Cardiac muscle cell (in vitro differentiated cells and primary cell): Measurements from ENCODE around the gene TUBA4B. TPM values are rescaled to one million over a fixed set of nuclear protein-coding genes. Genes with fewer than 3 reads are reported as not detected.
"Not testable (repeated sequence)": the region's sequence is repeated elsewhere in the genome, so short reads cannot be mapped to it uniquely, and the experiment has no call there.

Experiments used
- DNase-seq, 2 donors: peaks; one replicate each; pipeline versions ENCODE4 v3.0.0 to v3.0.0-alpha.2; 2010 to 2017; ENCODE audit warnings: low read depth in 1 of 2, low spot score in 1 of 2
- H3K27ac ChIP-seq: fragments of 200-600 bp; sonication (generic); 2 replicates; pipeline ENCODE4 v1.5.1; 2016
- H3K27me3 ChIP-seq: fragments of 200-600 bp; sonication (generic); 2 replicates; pipeline ENCODE4 v1.6.0; 2016; ENCODE audit warnings: control low read depth
- H3K36me3 ChIP-seq: fragments of 200-600 bp; sonication (generic); 2 replicates; pipeline ENCODE4 v1.5.1; 2016; ENCODE audit warnings: control low read depth
- H3K4me1 ChIP-seq: fragments of 200-600 bp; sonication (generic); 2 replicates; pipeline ENCODE4 v1.8.1; 2017; ENCODE audit warnings: low read depth, mild to moderate bottlenecking, mixed run types
- H3K4me3 ChIP-seq: fragments of 200-600 bp; sonication (generic); 2 replicates; pipeline ENCODE4 v1.5.1; 2016; ENCODE audit warnings: mild to moderate bottlenecking
- H3K9me3 ChIP-seq: fragments of 200-600 bp; sonication (generic); 2 replicates; pipeline ENCODE4 v1.5.1; 2017; ENCODE audit warnings: low read depth, mild to moderate bottlenecking, control low read depth
- CTCF ChIP-seq: IDR thresholded peaks from 2 replicates; pipeline ENCODE4 v1.5.1; 2012; ENCODE audit warnings: low read depth, mild to moderate bottlenecking, low read length
- polyA plus RNA-seq: library from polyadenylated mRNA; unstranded; fragments of >200 nt; fragmentation: Nextera tagmentation; extraction: Ambion mirVana; gene quantifications from 2 replicates; pipeline ENCODE4 v1.2.1, GENCODE V29; 2016
- total RNA-seq: library from RNA; depleted of rRNA; stranded (reverse); fragments of >200 nt; gene quantifications from 2 replicates; pipeline ENCODE4 v1.2.3, GENCODE V29; 2016

TUBA4B gene
- total and polyA plus RNA-seq, 2 experiments from 2014 or later, result not detected

- Histone ChIP-seq H3K4me1 (no peaks in the 10 kb centered on the region), H3K36me3 (peaks cover 16% of the 10 kb centered on the region), H3K4me3 (no peak overlapping the region), H3K9me3 (no peaks in the 10 kb centered on the region), H3K27ac (no peak overlapping the region), H3K27me3 (no peaks in the 10 kb centered on the region)
- TF ChIP-seq CTCF, result no peak
- peak; percentile 70 to 71 for DNase-seq
These were observed 32.9 kb downstream of the TUBA4B start for GRCh38 chr2:219285894-219286425.

DNA sequence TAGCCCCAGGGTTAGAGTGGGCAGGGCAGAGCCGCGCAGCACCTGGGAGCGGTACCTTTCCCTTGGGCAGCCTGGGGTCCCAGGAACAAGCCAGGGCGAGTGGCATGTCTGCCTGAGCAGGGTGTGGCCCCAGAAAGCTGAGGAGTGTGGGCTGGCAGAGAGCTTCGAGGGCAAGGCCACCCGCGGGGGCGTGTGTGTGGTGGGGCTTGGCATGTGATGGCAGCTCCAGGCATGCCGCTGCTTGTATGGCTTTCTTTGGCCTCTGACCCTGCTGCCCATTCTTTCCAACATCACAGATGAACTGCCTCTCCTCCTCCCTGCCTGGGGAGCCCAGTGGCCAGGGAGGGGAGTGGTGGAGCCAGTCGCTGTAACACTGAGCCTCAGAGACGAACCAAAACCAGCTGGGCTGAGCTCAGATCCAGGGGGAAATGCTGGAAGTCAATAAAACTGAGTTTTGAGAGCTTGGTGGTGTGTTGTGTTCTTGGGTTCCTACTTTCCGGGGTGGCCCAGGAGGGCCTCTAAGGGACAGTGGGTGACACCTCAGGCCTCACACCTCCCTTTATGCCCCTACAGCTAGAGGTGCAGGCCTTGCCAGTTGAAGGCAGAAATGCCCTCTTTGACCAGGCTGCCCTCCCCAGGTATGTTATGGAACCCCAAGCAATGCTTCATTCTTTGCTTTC, 33.5 kb downstream of the TUBA4B start:
- no peak overlapping the region for H3K4me3 ChIP-seq
- no peak for DNase-seq
- H3K27me3 ChIP-seq, result no peaks in the 10 kb centered on the region
- no peak for TF ChIP-seq CTCF
- H3K9me3 ChIP-seq, result no peaks in the 10 kb centered on the region
- H3K36me3 ChIP-seq, result peaks cover 13% of the 10 kb centered on the region
- peak overlapping the region; percentile 14 for H3K27ac ChIP-seq
- H3K4me1 ChIP-seq, result no peaks in the 10 kb centered on the region

DNA sequence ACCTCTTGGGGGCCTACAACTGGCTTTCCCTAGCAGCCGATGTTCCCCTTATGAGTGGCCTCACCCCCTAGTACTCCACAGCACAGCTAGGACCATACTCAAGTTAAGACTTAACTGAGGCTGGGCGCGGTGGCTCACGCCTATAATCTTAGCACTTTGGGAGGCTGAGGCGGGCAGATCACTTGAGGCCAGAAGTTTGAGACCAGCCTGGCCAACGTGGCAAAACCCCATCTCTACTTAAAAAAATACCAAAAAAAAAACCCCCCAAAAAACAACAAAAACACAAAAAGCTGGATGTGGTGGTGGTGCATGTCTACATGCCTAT, 34.0 kb downstream of the TUBA4B start:
- H3K4me3 ChIP-seq, DNase-seq, H3K4me1 ChIP-seq, H3K27me3 ChIP-seq, H3K9me3 ChIP-seq: not testable (repeated sequence)
- Histone ChIP-seq H3K27ac (peak overlapping the region; percentile 14), H3K36me3 (peaks cover 11% of the 10 kb centered on the region)

GRCh38 chr2:219287580-219288265, 34.7 kb downstream of the TUBA4B start:
- Histone ChIP-seq H3K4me3 (no peak overlapping the region), H3K4me1 (no peaks in the 10 kb centered on the region), H3K9me3 (no peaks in the 10 kb centered on the region), H3K27ac (peak overlapping the region; percentile 69), H3K27me3 (no peaks in the 10 kb centered on the region), H3K36me3 (peaks cover 7% of the 10 kb centered on the region)
- DNase-seq, result no peak
- no peak for TF ChIP-seq CTCF

DNA sequence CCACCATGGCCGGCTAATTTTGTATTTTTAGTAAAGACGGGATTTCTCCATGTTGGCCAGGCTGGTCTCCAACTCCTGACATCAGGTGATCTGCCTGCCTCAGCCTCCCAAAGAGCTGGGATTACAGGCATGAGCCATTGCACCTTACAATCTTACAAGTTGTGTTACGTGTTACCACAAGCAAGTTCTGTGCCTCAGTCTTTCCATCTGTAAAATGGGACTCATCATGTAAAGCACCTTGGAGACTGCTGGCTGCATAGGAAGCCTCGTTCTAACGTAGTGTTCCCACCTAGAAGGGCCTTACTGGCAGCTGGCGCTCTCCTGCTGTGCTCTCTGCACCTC, 36.1 kb downstream of the TUBA4B start:
- H3K4me1 ChIP-seq, result no peaks in the 10 kb centered on the region
- no peak overlapping the region for H3K4me3 ChIP-seq
- no peak for TF ChIP-seq CTCF
- no peak for DNase-seq
- no peaks in the 10 kb centered on the region for H3K9me3 ChIP-seq
- H3K36me3 ChIP-seq, result peaks cover 7% of the 10 kb centered on the region
- H3K27ac ChIP-seq, result no peak overlapping the region
- H3K27me3 ChIP-seq, result no peaks in the 10 kb centered on the region

- Histone ChIP-seq H3K4me3 (no peak overlapping the region), H3K4me1 (no peaks in the 10 kb centered on the region), H3K9me3 (no peaks in the 10 kb centered on the region), H3K27me3 (no peaks in the 10 kb centered on the region), H3K27ac (no peak overlapping the region), H3K36me3 (peaks cover 3% of the 10 kb centered on the region)
- no peak for TF ChIP-seq CTCF
- peak in 1 of 2 donors; percentile 98 for DNase-seq
These were observed 36.7 kb downstream of the TUBA4B start for GRCh38 chr2:219289537-219290361.
